ENCODE measurements around the gene TMCO6. TPM values are rescaled to one million over a fixed set of nuclear protein-coding genes. Genes with fewer than 3 reads are reported as not detected.
"Not testable (repeated sequence)": the region's sequence is repeated elsewhere in the genome, so short reads cannot be mapped to it uniquely, and the experiment has no call there.

The TMCO6 gene
- total and polyA plus RNA-seq, 4 donors: 6.7 to 16.2 (median 10.4) TPM

- no peak for DNase-seq (ENCODE audit: low read depth in 4 of 6, low spot score in 6 of 6)
- H3K27ac ChIP-seq (ENCODE audit: low read depth, low read length): no peak overlapping the region
- no peaks in the 10 kb centered on the region for H3K36me3 ChIP-seq (ENCODE audit: control insufficient read depth, insufficient read depth, low read length)
These were observed 37.1 kb upstream of the TMCO6 start for GRCh38 chr5:140602147-140602546.

GRCh38 chr5:140603446-140603698 lies 35.9 kb upstream of the TMCO6 start:
- H3K36me3 ChIP-seq (ENCODE audit: control insufficient read depth, insufficient read depth, low read length); H3K9me3 ChIP-seq (ENCODE audit: control insufficient read depth, insufficient read depth, low read length); H3K27me3 ChIP-seq (ENCODE audit: control insufficient read depth, insufficient read depth, low read length); H3K27ac ChIP-seq (ENCODE audit: low read depth, low read length); H3K4me1 ChIP-seq (ENCODE audit: control insufficient read depth, insufficient read depth, low read length); DNase-seq (ENCODE audit: low read depth in 4 of 6, low spot score in 6 of 6); H3K4me3 ChIP-seq (ENCODE audit: low read depth, low read length): not testable (repeated sequence)
- WGBS (ENCODE audit: insufficient coverage): 95% methylated on average over 3 of the region's 4 CpGs

More at GRCh38 chr5:140602147-140602546, 37.1 kb upstream of the TMCO6 start:
- 90% methylated on average over 2 of the region's 4 CpGs for WGBS (ENCODE audit: insufficient coverage)
- H3K27me3 ChIP-seq (ENCODE audit: control insufficient read depth, insufficient read depth, low read length): no peaks in the 10 kb centered on the region
- no peaks in the 10 kb centered on the region for H3K4me1 ChIP-seq (ENCODE audit: control insufficient read depth, insufficient read depth, low read length)
- no peak overlapping the region for H3K4me3 ChIP-seq (ENCODE audit: low read depth, low read length)
- no peaks in the 10 kb centered on the region for H3K9me3 ChIP-seq (ENCODE audit: control insufficient read depth, insufficient read depth, low read length)

- no peaks in the 10 kb centered on the region for H3K36me3 ChIP-seq (ENCODE audit: control insufficient read depth, insufficient read depth, low read length)
- H3K27ac ChIP-seq (ENCODE audit: low read depth, low read length): no peak overlapping the region
- no peaks in the 10 kb centered on the region for H3K27me3 ChIP-seq (ENCODE audit: control insufficient read depth, insufficient read depth, low read length)
- no peak for DNase-seq (ENCODE audit: low read depth in 4 of 6, low spot score in 6 of 6)
- H3K4me3 ChIP-seq (ENCODE audit: low read depth, low read length): no peak overlapping the region
- no peaks in the 10 kb centered on the region for H3K9me3 ChIP-seq (ENCODE audit: control insufficient read depth, insufficient read depth, low read length)
- WGBS (ENCODE audit: insufficient coverage): no CpG with 5 or more reads among the region's 2 CpGs
- H3K4me1 ChIP-seq (ENCODE audit: control insufficient read depth, insufficient read depth, low read length): no peaks in the 10 kb centered on the region
These were observed 35.5 kb upstream of the TMCO6 start for GRCh38 chr5:140603734-140604133.

GRCh38 chr5:140605879-140606278 lies 33.4 kb upstream of the TMCO6 start:
- Histone ChIP-seq H3K4me3 (ENCODE audit: low read depth, low read length) (no peak overlapping the region), H3K36me3 (ENCODE audit: control insufficient read depth, insufficient read depth, low read length) (no peaks in the 10 kb centered on the region), H3K27ac (ENCODE audit: low read depth, low read length) (no peak overlapping the region), H3K27me3 (ENCODE audit: control insufficient read depth, insufficient read depth, low read length) (no peaks in the 10 kb centered on the region), H3K4me1 (ENCODE audit: control insufficient read depth, insufficient read depth, low read length) (peaks cover 5% of the 10 kb centered on the region), H3K9me3 (ENCODE audit: control insufficient read depth, insufficient read depth, low read length) (no peaks in the 10 kb centered on the region)
- 100% methylated on average over 1 of the region's 3 CpGs for WGBS (ENCODE audit: insufficient coverage)
- no peak for DNase-seq (ENCODE audit: low read depth in 4 of 6, low spot score in 6 of 6)

GRCh38 chr5:140607031-140607430 lies 32.2 kb upstream of the TMCO6 start:
- Histone ChIP-seq H3K27ac (ENCODE audit: low read depth, low read length) (no peak overlapping the region), H3K27me3 (ENCODE audit: control insufficient read depth, insufficient read depth, low read length) (no peaks in the 10 kb centered on the region)

GRCh38 chr5:140608722-140609121 lies 30.5 kb upstream of the TMCO6 start:
- Histone ChIP-seq H3K9me3 (ENCODE audit: control insufficient read depth, insufficient read depth, low read length) (no peaks in the 10 kb centered on the region), H3K36me3 (ENCODE audit: control insufficient read depth, insufficient read depth, low read length) (no peaks in the 10 kb centered on the region), H3K4me3 (ENCODE audit: low read depth, low read length) (no peak overlapping the region), H3K4me1 (ENCODE audit: control insufficient read depth, insufficient read depth, low read length) (peaks cover 5% of the 10 kb centered on the region), H3K27ac (ENCODE audit: low read depth, low read length) (no peak overlapping the region), H3K27me3 (ENCODE audit: control insufficient read depth, insufficient read depth, low read length) (no peaks in the 10 kb centered on the region)
- DNase-seq (ENCODE audit: low read depth in 4 of 6, low spot score in 6 of 6): no peak

More at GRCh38 chr5:140607031-140607430, 32.2 kb upstream of the TMCO6 start:
- Histone ChIP-seq H3K4me3 (ENCODE audit: low read depth, low read length) (no peak overlapping the region), H3K4me1 (ENCODE audit: control insufficient read depth, insufficient read depth, low read length) (peaks cover 5% of the 10 kb centered on the region), H3K36me3 (ENCODE audit: control insufficient read depth, insufficient read depth, low read length) (no peaks in the 10 kb centered on the region), H3K9me3 (ENCODE audit: control insufficient read depth, insufficient read depth, low read length) (no peaks in the 10 kb centered on the region)
- DNase-seq (ENCODE audit: low read depth in 4 of 6, low spot score in 6 of 6): no peak
- no CpG with 5 or more reads among the region's 2 CpGs for WGBS (ENCODE audit: insufficient coverage)

- peak in 1 of 6 donors; percentile 6 for DNase-seq (ENCODE audit: low read depth in 4 of 6, low spot score in 6 of 6)
- Histone ChIP-seq H3K4me1 (ENCODE audit: control insufficient read depth, insufficient read depth, low read length) (peaks cover 5% of the 10 kb centered on the region), H3K36me3 (ENCODE audit: control insufficient read depth, insufficient read depth, low read length) (no peaks in the 10 kb centered on the region), H3K4me3 (ENCODE audit: low read depth, low read length) (no peak overlapping the region), H3K27me3 (ENCODE audit: control insufficient read depth, insufficient read depth, low read length) (no peaks in the 10 kb centered on the region), H3K9me3 (ENCODE audit: control insufficient read depth, insufficient read depth, low read length) (no peaks in the 10 kb centered on the region), H3K27ac (ENCODE audit: low read depth, low read length) (no peak overlapping the region)
- WGBS (ENCODE audit: insufficient coverage): 45% methylated on average over 3 of the region's 4 CpGs
These were observed 30.1 kb upstream of the TMCO6 start for GRCh38 chr5:140609126-140609525.

GRCh38 chr5:140611020-140611521 lies 28.2 kb upstream of the TMCO6 start:
- Histone ChIP-seq H3K27ac (ENCODE audit: low read depth, low read length) (no peak overlapping the region), H3K4me3 (ENCODE audit: low read depth, low read length) (no peak overlapping the region), H3K4me1 (ENCODE audit: control insufficient read depth, insufficient read depth, low read length) (peaks cover 5% of the 10 kb centered on the region), H3K36me3 (ENCODE audit: control insufficient read depth, insufficient read depth, low read length) (no peaks in the 10 kb centered on the region), H3K27me3 (ENCODE audit: control insufficient read depth, insufficient read depth, low read length) (no peaks in the 10 kb centered on the region), H3K9me3 (ENCODE audit: control insufficient read depth, insufficient read depth, low read length) (no peaks in the 10 kb centered on the region)
- no CpG with 5 or more reads among the region's 2 CpGs for WGBS (ENCODE audit: insufficient coverage)
- DNase-seq (ENCODE audit: low read depth in 4 of 6, low spot score in 6 of 6): peak in 1 of 6 donors; percentile 3

- no peak overlapping the region for H3K4me3 ChIP-seq (ENCODE audit: low read depth, low read length)
- H3K27ac ChIP-seq (ENCODE audit: low read depth, low read length): no peak overlapping the region
- DNase-seq (ENCODE audit: low read depth in 4 of 6, low spot score in 6 of 6): no peak
- 100% methylated on average over 3 of the region's 3 CpGs for WGBS (ENCODE audit: insufficient coverage)
- H3K36me3 ChIP-seq (ENCODE audit: control insufficient read depth, insufficient read depth, low read length): no peaks in the 10 kb centered on the region
- no peaks in the 10 kb centered on the region for H3K4me1 ChIP-seq (ENCODE audit: control insufficient read depth, insufficient read depth, low read length)
- H3K27me3 ChIP-seq (ENCODE audit: control insufficient read depth, insufficient read depth, low read length): no peaks in the 10 kb centered on the region
- no peaks in the 10 kb centered on the region for H3K9me3 ChIP-seq (ENCODE audit: control insufficient read depth, insufficient read depth, low read length)
These were observed 16.9 kb upstream of the TMCO6 start for GRCh38 chr5:140622301-140622700.

- H3K4me3 ChIP-seq (ENCODE audit: low read depth, low read length); DNase-seq (ENCODE audit: low read depth in 4 of 6, low spot score in 6 of 6); H3K9me3 ChIP-seq (ENCODE audit: control insufficient read depth, insufficient read depth, low read length); H3K4me1 ChIP-seq (ENCODE audit: control insufficient read depth, insufficient read depth, low read length); H3K36me3 ChIP-seq (ENCODE audit: control insufficient read depth, insufficient read depth, low read length); H3K27me3 ChIP-seq (ENCODE audit: control insufficient read depth, insufficient read depth, low read length); H3K27ac ChIP-seq (ENCODE audit: low read depth, low read length): not testable (repeated sequence)
These were observed 16.2 kb upstream of the TMCO6 start for GRCh38 chr5:140623061-140623460.

Data from spinal cord (tissue), 10 donors.